HG03571 (cell line): ENCODE measurements around the gene GALK1.
"Not testable (repeated sequence)": the region's sequence is repeated elsewhere in the genome, so short reads cannot be mapped to it uniquely, and the experiment has no call there.

ENCODE experiments used
- ATAC-seq: cut with Tn5 transposase; IDR thresholded peaks from one replicate; pipeline ENCODE4 v1.9.1; 2021; ENCODE audit not compliant: unreplicated experiment

Gene GALK1

DNA sequence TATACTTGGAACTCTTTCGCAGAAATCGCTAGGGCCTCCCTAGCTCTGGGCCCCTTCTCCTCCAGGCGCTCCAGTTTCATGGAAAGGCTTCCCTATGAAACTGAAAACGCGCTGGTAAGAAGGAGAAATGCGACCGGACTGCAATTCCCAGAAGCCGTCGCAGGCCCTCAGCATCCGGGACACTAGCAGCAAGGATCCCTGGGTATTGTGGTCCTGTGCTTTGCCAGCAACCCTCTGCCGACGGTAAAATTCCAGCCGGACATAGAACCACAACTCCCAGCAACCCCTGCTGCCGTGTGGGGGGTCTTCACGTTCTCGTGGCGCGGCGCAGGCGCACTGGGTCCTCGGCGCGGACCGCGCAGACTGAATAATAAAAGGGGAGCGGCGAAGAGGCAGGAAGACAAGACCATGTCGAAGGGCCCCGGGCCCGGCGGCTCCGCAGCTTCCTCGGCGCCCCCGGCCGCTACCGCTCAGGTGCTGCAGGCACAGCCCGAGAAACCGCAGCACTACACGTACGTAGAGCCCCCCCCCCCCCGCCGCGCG, 19.6 kb upstream of the GALK1 start, which contains the start of gene UNK:
Gene UNK (plus strand): TSS at position 334 of the 543 bp plus-strand sequence. CDS start 75 bp downstream, at position 409.
- ATAC-seq, result peak; percentile 51

DNA sequence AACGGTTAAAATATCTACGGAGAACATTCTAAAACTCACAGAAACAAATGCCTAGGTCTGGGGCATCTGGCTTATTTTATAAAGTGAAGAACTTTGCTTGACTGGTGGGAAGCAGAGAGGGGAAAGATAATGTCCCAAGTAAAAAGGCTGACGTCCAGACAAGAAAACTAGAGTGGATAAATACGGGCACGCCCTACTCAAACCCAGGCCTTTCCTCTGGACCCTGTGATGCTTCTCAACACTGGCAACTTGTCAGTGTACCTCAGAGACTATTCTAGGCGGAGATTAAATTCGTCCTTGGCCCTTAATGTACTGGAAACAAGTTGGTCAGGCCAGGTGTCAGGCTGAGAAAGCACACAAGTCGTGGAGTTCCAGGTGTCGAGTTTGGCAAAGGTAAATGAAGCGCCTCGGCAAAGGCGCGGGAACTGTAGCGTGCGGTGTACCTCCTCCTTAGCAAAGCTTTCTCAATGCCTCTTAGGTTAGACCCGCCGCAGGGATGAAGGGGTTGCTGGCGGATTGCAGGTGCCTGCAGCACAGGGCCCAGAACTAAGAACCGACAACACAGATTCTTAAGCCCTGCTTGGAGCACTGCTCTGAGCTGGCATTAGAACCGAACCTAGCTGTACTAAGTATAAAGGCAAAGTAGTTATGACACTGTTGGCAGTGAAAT, 18.9 kb upstream of the GALK1 start:
- no peak for ATAC-seq

DNA sequence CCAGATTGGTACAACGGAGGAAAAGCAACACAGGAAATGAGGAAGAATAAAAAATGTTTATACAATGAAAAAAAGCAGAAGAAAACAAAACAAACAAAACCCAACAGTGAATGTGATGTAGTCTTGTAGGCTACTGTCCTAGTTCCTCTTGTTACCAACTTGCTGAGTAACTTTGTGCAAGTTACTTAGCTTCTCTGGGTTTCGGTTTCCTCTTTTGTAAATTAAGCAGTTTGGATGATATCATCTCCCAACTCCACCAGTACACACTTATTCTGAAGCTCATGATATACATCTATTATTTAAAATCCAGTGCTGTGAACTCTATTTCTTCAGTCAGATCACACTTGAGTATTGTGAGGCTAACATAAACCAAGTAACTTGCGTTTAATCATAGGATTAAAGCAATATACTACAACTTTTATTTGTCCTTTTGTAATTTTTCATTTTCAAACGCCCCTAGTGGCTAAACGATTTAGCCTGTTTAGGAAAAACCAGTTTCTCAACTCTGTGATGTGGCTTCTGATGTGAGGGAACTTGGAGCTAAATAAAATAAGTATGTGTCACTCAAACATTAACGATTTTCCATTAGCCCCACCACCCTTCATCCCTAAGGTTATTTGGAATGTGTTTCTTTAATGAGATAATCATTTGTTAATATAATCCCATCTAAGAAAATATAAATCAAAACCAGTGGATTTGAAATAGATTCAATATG, 18.2 kb upstream of the GALK1 start:
- ATAC-seq, result no peak

DNA sequence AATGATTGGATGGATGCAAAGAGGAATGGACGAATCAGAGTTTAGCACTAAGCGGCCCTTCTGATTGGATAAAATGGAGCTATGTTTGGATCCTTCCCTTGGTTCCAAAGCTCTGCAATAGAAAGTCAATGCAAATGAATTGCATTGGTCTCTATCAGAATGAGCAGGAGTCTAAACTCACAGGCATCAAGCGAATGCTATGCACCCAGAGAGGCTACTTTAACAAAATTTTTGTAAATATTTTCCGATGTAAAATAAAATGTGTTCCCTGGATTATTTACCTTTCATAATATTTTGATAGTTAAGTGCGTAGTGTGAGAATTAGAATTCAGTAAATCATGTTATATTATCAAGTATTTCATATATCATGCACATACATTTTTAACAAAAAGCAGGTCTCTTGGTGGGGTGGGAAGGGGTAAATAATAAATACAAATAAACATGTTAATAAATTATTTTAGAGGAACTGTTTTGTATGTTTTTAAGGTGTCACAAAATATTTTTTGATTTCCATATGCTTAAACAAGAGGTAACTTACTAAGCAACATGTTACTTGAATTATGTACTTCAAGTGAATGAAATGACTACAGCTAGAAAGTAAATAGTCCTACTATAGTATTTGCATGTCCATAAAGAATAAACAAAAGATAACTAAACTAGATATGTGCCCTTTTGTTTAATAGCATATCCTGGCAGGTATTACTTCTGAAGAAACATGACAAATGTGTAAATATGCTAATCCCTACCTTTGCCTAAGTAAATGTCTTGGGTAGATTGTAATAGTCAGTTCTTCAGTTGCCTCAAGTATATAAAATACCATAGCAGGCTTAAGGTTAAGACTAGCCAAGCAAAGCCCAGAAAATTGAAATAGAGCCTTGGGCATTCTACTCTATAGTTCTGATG, 15.2 kb upstream of the GALK1 start:
- ATAC-seq, result no peak

DNA sequence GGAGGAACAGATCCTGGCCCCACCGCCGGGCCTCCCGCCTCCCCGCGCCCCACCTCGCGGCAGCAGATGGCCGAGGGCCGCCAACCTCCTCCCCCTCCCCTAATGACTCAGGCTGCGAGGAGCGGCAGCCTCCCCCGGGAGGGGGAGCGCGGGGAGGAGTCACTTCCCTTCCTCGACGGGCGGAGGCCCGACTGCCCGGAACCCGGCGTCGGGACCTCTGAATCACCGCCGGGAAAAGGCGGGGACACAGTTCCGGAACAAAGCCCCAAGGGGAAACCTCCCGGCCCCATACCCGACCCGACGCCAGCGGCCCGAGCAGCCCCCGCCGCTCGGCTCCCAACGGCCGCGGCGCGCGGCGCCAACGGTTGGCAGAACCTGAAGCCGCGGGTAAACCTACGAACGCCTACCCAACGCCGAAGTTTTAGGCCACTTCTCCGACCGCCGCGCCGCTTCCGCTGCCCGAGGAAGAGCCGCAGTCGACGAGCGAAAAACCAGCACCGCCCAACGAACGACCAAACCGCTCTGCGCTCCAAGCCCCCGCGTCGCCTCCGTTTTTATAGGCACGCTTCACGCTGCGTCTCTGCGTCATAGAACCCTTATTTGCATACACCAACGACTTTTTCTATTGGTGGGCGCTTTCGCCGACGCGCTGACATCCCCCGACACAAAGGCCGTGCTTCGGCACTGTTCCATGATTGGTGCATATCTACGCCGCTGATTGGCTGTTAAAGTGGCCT, 14.4 kb upstream of the GALK1 start:
- peak; percentile 51 for ATAC-seq

DNA sequence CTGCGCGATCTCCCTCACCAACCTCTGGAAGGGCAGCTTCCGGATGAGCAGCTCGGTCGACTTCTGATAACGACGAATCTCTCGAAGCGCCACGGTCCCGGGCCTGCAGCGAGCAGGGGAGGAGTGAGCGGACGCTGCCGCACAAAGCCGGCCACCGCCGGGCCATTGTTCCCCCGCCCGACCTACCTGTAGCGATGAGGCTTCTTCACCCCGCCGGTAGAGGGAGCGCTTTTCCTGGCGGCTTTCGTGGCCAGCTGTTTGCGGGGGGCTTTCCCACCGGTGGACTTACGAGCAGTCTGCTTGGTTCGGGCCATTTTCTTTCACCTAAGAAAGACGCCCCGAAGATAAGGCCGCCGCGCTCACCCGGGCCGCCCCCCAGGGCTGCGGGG, 13.9 kb upstream of the GALK1 start:
- no peak for ATAC-seq

DNA sequence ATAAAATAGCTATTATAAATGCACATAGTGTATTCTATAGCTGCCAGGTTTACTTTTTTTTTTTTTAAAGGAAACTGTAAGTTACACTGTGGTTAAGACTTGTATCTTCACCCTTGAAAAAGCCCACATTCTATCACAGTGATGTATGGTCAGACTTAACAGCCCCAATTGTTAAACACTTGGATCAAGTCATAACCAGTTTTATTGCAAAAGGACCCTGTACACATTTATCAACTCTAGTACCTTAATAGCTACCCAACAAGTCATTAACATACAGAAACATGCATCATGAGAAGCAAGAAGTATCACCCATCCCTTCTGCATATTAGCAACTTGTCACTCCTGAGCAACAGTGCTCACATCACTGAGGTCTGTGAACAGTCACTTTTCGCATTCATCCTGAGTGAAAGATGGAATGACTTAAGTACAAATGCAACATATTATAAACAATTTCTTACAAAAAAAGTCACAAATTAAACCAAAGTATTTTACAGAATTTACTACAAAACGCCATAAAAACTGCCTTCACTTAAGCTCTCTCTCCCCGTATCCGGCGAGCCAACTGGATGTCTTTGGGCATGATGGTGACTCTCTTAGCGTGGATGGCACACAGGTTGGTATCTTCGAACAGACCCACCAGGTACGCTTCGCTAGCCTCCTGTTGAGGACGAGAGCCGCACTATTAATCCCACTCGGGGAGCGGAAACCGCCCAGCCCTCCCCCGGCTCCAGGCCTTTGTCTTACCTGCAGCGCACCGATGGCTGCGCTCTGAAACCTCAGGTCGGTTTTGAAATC, 13.3 kb upstream of the GALK1 start:
- not testable (repeated sequence) for ATAC-seq

DNA sequence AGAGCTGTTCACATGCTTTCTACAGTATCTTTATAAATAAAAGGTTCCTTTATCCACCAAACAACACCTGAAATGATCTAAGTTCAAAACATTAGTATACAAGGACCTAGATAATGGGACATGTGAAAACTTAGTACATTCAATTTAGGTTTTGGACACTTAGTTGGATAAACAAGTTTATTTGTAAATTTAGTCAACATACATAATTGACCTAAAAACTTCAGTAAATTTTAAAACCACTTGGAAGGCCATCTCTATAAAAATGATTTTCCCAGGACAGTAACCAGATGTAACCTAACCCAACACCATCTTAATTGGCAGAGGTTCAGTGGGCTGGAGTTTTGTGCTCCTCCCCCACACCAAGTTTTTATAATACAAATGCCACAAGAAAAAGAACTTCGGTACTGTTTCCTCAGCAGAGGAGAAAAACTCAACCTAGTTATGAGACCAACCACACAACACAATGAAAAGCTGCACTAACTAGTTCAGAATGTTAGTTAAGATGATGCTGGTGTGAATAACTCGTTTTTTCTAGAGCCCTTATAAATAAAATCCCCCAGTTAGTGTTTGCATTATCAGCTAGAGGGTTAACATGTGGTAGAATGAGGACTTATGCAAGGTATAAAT, 12.4 kb upstream of the GALK1 start:
- no peak for ATAC-seq

DNA sequence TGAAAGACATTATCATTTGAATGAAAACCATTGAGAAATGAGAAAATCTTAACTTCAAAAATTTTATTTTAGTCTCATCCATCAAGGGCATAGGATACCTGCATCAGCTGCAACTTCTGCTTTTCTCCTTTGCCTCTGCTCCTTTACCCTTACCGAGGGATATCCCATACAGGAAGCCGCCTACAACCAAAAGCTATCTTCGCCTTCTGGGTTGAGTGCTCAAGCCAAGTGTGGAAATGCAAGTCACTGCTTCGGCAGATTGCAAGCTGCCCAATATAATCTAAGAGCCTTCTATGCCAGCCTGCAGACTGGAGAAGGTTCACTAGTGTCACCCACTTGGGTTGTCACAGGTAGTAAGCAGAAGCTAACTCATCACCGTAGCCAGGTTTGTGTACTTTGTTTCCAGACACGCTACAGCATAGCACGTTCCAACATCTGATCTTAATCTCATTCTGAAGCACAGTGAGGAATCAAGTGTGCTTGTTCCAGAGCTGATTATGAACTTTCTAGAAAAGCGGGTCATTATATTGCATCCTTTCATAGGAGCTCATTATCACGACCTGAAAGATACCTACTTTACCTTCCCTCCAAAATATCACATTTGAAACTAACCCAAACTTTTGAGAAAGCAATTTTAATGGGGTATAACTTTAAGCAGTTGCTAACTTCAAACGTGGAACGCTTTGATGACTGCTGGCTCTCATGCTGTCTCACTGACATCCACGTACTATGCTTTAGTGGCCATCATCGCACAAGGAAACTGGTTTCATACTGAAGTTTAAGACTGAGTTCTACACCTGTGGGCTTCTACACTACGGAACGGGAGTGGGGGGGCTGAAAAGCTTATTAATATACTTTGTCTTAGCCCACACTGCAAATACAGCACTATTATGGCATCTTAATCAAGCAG, 11.6 kb upstream of the GALK1 start:
- no peak for ATAC-seq

DNA sequence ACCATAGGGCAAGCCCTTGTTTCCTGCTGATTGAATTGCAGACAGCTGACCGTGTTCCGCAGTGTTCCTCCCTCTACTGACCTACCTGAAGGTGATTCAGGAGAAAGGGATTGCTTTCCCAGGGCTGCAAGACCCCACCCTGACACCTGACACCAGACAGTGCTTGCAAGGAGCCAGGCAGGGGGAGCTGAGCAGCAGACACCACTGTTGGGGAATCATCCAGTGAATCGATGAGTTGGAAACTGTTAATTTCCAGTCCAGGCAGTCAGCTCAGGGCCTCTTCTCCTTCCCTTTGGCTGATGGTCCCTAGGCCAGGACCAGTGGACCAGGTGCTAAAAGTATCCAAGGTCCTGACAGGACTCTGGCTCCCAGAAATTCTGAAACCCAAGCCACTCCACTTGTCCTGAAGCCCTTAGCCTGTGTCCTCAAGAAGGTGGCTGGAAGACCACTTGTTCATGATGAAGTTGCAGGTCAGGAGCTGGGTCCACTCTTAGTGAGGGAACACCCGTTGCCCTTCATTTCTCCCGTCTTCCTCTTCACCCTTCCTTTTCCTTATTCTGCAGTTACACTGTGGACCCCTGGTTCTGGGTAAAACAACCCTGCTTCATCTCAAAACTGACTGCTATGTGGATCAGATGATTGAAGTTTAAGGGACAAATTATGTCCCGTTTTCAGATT, 10.1 kb upstream of the GALK1 start:
- no peak for ATAC-seq

DNA sequence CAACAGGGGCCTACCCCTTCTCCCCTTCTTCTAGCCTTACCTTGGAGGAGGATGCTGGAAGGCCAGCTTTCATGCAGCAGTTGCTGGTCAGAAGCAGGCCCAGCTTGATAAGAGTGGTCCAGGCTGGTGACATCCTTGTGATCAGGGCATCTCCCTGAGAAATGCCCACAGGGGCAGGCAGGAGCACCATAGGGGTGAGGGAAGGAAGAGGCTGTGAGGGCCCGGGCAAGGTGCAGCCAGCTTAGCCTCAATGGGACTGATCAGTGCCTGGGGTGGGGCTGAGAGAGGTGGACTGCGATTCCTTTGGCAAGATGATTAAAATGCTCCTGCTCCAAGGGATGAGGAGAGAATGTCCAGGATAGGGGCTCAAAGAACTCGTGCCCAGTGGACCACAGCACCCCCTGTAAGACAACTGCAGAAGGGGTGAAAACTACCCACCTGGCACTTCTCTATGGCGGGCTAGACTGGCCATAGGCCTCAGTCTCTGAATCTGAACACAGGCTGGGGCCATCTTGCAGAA, 9.5 kb upstream of the GALK1 start:
- ATAC-seq, result no peak

DNA sequence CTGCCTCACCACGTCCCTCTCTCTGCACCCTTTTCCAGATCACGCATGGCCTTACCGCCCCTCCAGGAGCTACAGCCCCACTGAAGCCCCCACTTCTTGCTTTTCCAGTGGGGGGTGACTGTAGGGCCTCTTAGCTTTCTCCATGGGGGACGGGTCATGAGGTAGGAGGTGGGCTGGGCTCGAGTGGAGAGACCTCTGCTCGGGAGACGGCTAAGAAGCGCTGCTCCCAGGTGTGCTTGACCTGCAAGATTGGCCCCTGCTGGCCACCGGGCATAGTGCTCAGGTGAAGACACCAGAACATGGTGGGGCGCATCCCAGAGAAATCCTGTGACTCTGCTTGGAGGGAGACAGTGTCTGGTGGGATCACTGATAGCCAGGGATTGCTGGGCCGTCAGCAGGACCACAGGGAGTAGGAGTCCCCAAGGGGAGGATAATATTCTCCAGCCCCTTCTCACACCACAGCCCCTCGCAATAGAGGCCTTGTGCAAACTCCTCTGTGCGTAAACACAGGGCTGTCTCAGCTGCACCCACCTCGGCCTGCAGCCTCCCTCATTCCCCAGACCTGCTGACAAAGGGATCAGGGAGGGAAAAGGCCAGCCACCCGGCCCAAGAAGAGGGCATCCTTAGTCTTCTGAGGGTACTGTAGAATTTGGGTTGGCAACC, 8.9 kb upstream of the GALK1 start:
- no peak for ATAC-seq

DNA sequence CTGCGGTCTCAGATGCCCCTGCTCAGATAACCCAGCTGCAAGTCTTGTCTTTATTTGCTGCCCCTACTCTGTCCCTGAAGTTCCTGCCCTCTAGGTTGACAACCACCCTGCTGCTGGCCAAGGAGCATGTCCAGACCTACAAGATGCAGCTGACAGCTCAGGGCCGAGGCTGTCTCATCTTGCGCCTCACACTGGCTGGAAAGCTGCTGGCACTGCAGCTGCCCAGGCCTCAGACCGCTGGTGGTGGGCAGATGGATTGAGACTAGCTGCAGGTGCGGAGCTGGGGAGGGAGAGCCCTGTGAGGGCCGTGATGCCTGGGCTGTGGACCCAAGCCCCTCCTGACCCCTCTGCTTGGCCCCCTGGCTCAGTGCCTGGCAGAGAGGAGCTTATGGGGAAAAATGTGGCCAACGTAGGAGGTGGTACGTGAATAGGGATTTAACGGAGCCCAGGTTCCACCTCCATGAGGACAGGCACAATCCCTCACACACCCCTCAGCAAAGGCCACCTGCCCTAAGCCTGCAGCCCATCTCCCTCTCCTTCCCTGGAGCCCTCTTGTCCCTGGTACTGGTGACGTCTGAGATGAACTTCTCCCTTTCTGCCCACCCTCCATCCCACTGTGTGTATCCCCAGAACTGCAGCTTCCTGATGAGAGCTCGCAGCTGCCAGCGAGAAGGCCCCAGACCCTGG, 8.3 kb upstream of the GALK1 start:
- no peak for ATAC-seq

DNA sequence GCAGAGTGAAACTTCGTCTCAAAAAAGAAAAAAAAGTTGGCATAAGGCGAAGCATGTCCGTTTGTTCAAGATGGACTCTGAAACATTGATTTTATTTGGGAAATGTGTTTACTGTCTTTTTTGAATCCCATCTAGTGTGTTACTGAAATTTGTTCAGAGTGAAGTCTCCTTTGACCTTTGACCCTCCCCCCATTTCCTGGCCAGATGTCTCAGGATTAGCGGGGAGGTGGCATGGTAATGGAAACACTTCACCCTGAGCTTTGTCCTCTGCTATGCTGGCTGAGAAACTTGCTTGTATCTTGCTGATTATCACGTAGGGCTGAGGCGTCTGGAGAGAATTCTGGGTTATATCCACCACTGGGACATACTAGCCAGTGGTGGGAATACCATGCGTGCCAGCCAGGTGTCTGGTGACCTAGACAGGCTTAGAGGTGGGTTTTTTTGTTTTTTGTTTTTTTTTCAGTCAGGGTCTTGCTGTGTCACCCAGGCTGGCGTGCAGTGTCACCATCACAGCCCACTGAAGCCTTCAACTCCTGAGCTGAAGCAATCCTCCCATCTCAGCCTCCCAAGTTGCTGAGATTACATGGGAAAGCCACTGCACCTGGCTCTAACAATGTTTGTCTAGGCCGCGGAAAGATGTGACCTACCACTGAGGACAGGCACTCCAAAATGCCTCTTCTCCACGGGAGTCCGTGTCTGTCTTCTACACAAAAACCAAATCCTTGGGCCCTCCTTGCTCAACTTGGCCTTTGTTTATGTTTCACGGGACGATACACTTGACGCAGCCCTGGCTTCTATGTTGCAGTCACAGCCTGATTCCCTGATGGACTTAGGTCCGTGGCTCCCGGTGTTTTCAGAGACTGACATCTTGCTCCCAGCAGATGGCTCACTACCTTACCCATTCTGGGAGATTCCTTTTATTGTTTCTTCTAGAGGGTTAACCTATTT, 6.6 kb upstream of the GALK1 start:
- no peak for ATAC-seq

DNA sequence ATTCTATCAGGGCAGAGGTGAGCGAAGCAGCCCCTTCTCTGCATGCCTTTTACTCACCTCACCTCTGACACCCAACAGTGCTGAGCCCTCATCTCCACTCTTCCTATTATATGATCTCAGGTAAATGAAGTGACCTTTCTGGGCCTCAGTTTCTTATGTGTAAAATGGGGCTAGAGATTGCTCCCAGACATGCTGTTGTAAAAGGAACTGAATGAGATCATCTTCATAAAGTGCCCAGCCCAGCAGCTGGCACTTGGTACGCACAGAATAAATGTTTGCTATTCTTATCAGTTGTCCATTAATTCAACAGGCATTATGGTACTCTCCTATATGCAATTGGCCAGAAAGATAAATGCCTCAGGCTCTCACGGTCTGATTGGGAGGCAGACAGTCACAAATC, 4.5 kb upstream of the GALK1 start:
- ATAC-seq, result no peak
